Chondrocyte (in vitro differentiated cells): Measurements from ENCODE around the gene GADL1. TPM values are rescaled to one million over a fixed set of nuclear protein-coding genes. Genes with fewer than 3 reads are reported as not detected.

ENCODE experiments used
- DNase-seq: peaks from one replicate; pipeline ENCODE4 v3.0.0; 2021; ENCODE audit warnings: mixed read lengths, low spot score
- H3K27ac Mint-ChIP-seq: one replicate; pipeline ENCODE4 v1.8.0; 2021; ENCODE audit warnings: mild to moderate bottlenecking, moderate library complexity, mixed read lengths; ENCODE audit not compliant: unreplicated experiment
- H3K27me3 Mint-ChIP-seq: 2 replicates; pipeline ENCODE4 v1.8.0; 2021; ENCODE audit warnings: low read depth, mixed read lengths
- H3K36me3 Mint-ChIP-seq: 2 replicates; pipeline ENCODE4 v1.8.0; 2021; ENCODE audit warnings: low read depth, mixed read lengths
- H3K4me1 Mint-ChIP-seq: 2 replicates; pipeline ENCODE4 v1.8.0; 2021; ENCODE audit warnings: low read depth, mild to moderate bottlenecking, mixed read lengths
- H3K4me3 Mint-ChIP-seq: one replicate; pipeline ENCODE4 v1.8.0; 2021; ENCODE audit warnings: mild to moderate bottlenecking, moderate library complexity, mixed read lengths; ENCODE audit not compliant: unreplicated experiment
- H3K9me3 Mint-ChIP-seq: 2 replicates; pipeline ENCODE4 v1.8.0; 2021; ENCODE audit warnings: low read depth, mixed read lengths
- total RNA-seq: library from RNA; stranded (reverse); gene quantifications from 3 replicates; pipeline ENCODE4 v1.2.1, GENCODE V29; 2021
- TF ChIP-seq, protein P1 (sequence below): fragments of 200-600 bp; sonication (generic); IDR thresholded peaks from 2 replicates; pipeline ENCODE4 v1.5.0; 2021; ENCODE audit warnings: antibody characterized with exemption, mild to moderate bottlenecking, moderate library complexity

The GADL1 gene
- total RNA-seq, 1 donor from 2014 or later, result not detected

DNA sequence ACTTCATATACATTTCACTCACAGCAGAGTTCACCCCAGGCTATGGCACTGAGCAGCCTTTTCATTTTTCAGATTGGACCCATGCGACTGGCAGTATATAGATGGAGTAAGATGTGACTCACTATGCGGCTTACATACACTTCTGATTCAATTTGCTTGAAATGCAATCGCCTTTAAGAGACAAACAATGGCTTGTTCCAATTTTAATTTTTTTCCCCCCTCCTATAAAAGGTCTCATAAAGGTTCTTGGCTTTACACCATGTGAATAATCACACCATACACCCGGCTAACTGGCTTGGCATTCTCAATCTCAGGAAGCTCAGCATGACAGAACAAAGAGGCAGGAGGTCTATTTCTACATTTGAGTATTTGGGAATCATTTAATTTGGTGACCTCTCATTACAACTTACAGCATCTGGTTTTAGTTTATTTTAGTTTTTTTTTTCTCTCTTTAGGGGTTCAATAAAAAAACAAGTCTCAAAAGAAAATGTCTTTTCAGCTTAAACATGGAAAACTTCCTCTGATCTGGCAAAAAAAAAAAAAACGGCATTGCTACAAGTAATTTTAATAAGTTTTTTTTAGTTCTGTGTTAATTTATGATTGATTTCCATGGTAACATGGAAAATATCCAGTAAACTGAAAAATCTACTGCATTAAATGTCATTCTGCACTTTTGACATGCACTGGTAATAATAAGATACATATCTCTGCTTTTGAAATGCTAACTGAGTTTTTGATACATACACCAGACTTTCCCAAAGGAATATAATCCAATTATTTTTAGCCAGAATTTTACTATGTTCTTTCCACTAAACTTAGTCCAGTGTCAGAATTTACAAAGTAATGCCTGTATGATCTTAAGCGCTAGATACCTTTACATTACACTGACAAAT lies 38.8 kb downstream of the GADL1 start:
- H3K9me3 Mint-ChIP-seq, result no peaks in the 10 kb centered on the region
- H3K27ac Mint-ChIP-seq, result no peak overlapping the region
- no peaks in the 10 kb centered on the region for H3K27me3 Mint-ChIP-seq
- no peak for DNase-seq
- H3K4me1 Mint-ChIP-seq, result no peaks in the 10 kb centered on the region
- no peak overlapping the region for H3K4me3 Mint-ChIP-seq
- H3K36me3 Mint-ChIP-seq, result no peaks in the 10 kb centered on the region
- TF ChIP-seq, protein P1, sequence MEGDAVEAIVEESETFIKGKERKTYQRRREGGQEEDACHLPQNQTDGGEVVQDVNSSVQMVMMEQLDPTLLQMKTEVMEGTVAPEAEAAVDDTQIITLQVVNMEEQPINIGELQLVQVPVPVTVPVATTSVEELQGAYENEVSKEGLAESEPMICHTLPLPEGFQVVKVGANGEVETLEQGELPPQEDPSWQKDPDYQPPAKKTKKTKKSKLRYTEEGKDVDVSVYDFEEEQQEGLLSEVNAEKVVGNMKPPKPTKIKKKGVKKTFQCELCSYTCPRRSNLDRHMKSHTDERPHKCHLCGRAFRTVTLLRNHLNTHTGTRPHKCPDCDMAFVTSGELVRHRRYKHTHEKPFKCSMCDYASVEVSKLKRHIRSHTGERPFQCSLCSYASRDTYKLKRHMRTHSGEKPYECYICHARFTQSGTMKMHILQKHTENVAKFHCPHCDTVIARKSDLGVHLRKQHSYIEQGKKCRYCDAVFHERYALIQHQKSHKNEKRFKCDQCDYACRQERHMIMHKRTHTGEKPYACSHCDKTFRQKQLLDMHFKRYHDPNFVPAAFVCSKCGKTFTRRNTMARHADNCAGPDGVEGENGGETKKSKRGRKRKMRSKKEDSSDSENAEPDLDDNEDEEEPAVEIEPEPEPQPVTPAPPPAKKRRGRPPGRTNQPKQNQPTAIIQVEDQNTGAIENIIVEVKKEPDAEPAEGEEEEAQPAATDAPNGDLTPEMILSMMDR, result no peak

GRCh38 chr3:30852833-30853232 lies 41.6 kb downstream of the GADL1 start:
- Mint-ChIP-seq H3K27me3 (no peaks in the 10 kb centered on the region), H3K9me3 (no peaks in the 10 kb centered on the region), H3K36me3 (no peaks in the 10 kb centered on the region), H3K4me1 (peaks cover 6% of the 10 kb centered on the region), H3K4me3 (no peak overlapping the region), H3K27ac (no peak overlapping the region)
- no peak for DNase-seq
- TF ChIP-seq, protein P1, result no peak

DNA sequence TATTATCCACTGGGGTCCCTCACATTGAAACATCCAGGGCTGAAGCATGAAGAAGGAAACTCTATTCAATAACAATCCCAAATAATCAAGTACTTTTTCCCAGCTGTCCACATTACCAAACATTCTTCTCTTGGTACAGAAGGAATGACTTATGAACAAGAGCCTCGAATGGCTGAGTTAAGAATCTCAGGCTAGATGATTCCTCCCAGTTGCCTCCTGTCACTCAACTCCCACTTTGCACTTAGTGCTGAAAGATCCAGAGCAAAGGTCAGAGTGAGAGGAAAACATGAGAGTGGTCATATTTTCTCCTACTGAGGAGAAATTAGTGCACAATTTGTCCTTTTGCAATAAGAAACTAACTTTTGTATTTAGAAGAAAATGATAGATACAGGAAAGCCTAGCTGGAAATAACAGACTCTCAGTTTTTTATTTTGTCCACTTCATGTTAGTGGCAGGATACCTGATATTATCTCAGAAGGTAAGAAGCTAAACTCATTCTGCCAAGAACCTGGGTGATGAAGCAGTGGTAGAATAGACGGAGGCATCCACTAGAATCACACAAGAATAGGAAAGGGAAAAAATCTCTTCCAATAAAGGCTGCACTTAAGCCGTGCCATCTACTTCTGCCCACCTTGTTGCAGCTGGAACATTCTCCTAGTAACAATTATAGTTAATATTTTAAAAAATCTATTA lies 46.2 kb downstream of the GADL1 start:
- no peak for DNase-seq
- Mint-ChIP-seq H3K4me3 (no peak overlapping the region), H3K27me3 (peaks cover 7% of the 10 kb centered on the region), H3K36me3 (no peaks in the 10 kb centered on the region), H3K4me1 (peaks cover 8% of the 10 kb centered on the region), H3K9me3 (no peaks in the 10 kb centered on the region), H3K27ac (no peak overlapping the region)
- TF ChIP-seq, protein P1, result no peak

GRCh38 chr3:30847592-30847991 lies 46.9 kb downstream of the GADL1 start:
- Mint-ChIP-seq H3K4me3 (no peak overlapping the region), H3K36me3 (no peaks in the 10 kb centered on the region), H3K27ac (no peak overlapping the region), H3K4me1 (peaks cover 8% of the 10 kb centered on the region), H3K9me3 (no peaks in the 10 kb centered on the region), H3K27me3 (peaks cover 7% of the 10 kb centered on the region)
- no peak for DNase-seq
- TF ChIP-seq, protein P1, result no peak

DNA sequence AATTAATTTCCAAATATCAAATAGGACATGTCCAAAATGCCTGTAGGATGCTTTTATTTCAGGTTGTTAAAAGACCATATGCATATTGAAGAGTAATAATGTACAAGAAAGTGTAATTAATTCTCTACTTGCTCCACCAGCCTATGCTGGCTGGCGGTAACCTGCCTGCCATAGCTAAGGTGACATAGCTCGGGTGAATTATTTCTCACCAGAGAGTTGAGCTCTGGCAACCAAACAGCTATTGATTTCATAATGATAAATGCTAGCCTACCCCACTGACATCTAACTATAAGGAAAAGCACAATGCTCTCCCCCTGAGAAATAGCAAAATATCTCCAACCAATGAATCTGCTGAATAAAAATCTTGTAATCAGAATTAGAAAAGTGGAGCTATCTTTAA lies 48.9 kb downstream of the GADL1 start:
- Mint-ChIP-seq H3K27me3 (peaks cover 9% of the 10 kb centered on the region), H3K9me3 (no peaks in the 10 kb centered on the region), H3K27ac (no peak overlapping the region), H3K36me3 (no peaks in the 10 kb centered on the region), H3K4me3 (no peak overlapping the region), H3K4me1 (peaks cover 8% of the 10 kb centered on the region)
- TF ChIP-seq, protein P1, result no peak
- DNase-seq, result no peak
